NB4 (cell line): ENCODE results near the gene RNASE13.

ENCODE experiments used
- MYC ChIP-seq: IDR thresholded peaks from 2 replicates; pipeline ENCODE4 v1.6.1; 2011; ENCODE audit warnings: low read depth, low read length
- POLR2A ChIP-seq: IDR thresholded peaks from 2 replicates; pipeline ENCODE4 v1.6.1; 2011; ENCODE audit warnings: mild to moderate bottlenecking; ENCODE audit not compliant: insufficient read length; ENCODE audit errors: extremely low read depth
- TF ChIP-seq, protein P1 (sequence below): IDR thresholded peaks from one replicate; pipeline ENCODE4 v1.5.1; 2012; ENCODE audit warnings: low read depth, low read length
- TF ChIP-seq, protein P2 (sequence below): IDR thresholded peaks from 2 replicates; pipeline ENCODE4 v1.6.1; 2011; ENCODE audit warnings: low read depth, low read length

DNA sequence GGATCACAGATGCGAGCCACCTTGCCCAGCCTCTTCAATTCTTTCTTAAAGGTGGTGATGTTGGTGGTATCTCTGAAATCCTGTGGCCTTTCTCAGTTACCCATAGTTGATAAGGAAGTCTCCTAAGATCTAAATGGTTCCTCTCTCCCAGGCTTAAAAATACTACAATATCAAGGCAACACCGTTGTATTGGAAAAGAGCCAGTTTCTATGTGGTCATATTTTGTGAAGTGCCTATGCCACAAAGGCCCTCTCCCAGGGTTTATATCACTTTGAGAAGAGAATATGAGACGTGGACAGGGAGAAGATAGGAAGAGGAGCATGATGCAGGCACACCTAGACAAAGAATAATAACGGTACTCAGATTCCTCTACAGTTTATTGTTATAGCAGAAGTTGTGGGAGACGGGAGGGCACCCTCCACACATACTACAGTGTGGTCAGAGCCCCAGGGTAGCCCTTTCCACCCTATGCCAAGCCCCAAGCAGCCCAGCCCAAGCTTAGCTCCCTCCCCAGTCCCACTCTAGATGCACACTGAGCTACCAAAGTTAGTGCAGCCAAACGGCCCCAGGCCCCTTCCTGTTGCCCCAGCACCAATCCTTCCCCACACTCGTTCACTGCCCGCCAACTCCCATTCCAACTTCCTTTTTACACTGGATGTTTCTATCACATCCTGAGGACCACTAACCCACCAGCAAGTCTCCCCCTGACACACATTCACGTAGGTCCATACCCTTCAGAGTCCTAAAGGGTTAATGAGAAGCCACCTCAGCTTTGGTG, 18.0 kb downstream of the RNASE13 start:
- TF ChIP-seq, protein P1, sequence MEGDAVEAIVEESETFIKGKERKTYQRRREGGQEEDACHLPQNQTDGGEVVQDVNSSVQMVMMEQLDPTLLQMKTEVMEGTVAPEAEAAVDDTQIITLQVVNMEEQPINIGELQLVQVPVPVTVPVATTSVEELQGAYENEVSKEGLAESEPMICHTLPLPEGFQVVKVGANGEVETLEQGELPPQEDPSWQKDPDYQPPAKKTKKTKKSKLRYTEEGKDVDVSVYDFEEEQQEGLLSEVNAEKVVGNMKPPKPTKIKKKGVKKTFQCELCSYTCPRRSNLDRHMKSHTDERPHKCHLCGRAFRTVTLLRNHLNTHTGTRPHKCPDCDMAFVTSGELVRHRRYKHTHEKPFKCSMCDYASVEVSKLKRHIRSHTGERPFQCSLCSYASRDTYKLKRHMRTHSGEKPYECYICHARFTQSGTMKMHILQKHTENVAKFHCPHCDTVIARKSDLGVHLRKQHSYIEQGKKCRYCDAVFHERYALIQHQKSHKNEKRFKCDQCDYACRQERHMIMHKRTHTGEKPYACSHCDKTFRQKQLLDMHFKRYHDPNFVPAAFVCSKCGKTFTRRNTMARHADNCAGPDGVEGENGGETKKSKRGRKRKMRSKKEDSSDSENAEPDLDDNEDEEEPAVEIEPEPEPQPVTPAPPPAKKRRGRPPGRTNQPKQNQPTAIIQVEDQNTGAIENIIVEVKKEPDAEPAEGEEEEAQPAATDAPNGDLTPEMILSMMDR, result no peak
- no peak for TF ChIP-seq POLR2A
- TF ChIP-seq, protein P2, sequence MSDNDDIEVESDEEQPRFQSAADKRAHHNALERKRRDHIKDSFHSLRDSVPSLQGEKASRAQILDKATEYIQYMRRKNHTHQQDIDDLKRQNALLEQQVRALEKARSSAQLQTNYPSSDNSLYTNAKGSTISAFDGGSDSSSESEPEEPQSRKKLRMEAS, result no peak
- TF ChIP-seq MYC, result no peak
